Kidney epithelial cell (primary cell): ENCODE measurements around the gene SCN3B. TPM values are rescaled to one million over a fixed set of nuclear protein-coding genes. Genes with fewer than 3 reads are reported as not detected.

Experiments
- DNase-seq: peaks from one replicate; pipeline ENCODE4 v3.0.0-alpha.2; 2010; ENCODE audit warnings: low read depth
- H3K27me3 ChIP-seq: 2 replicates; pipeline ENCODE4 v1.6.0; 2011; ENCODE audit warnings: low read length; ENCODE audit not compliant: control insufficient read depth, insufficient read depth
- H3K36me3 ChIP-seq: 2 replicates; pipeline ENCODE4 v1.5.1; 2011; ENCODE audit warnings: low read length; ENCODE audit not compliant: control insufficient read depth, insufficient read depth
- H3K4me3 ChIP-seq: 2 replicates; pipeline ENCODE4 v1.5.1; 2011; ENCODE audit warnings: low read depth, mild to moderate bottlenecking, control low read depth, low read length
- CTCF ChIP-seq: IDR thresholded peaks from 2 replicates; pipeline ENCODE4 v1.5.1; 2011; ENCODE audit warnings: mild to moderate bottlenecking, moderate library complexity, low read length, control low read depth, inconsistent platforms; ENCODE audit not compliant: insufficient read depth, poor library complexity, severe bottlenecking
- total RNA-seq: library from RNA; depleted of rRNA; stranded (reverse); fragments of >200 nt; gene quantifications from 2 replicates; pipeline ENCODE4 v1.2.3, GENCODE V29; 2015

SCN3B gene
- total RNA-seq, 1 donor from 2014 or later: 2.1 TPM

DNA sequence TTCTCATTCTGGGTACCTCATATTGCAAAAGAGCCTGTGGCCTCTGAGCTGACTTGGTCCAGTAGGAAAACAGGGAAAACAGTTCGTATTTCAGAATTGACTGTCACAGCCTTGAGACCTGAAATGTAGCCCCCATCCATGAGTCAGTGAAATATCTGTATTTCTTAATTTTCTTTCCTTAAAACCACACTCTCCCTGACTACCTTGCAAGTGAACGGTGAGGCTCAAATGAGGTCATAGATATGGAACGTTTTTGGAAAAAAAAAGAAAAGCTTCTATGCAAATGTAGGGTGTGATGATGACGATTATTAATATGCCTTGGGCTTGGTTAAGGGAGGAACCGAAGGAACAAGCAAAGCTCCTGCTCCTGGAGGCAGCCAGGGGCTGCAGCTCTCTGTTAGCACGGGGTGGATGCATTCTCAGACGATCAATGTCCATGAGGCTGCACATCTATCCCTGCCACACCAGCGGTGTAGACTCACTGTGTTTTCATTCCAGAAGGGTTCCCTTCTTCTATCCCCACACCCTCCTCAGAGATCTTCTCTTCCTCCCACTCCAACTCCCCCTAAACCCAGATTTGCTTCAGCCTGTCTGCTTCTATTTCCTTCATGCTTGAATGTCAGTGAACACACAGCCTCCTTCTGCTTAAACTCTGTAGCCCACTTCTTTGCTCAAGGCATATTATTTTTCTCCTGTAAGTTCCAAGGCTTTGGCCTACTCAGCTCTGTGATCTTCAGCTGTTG is 29.2 kb upstream of the SCN3B start:
- no peak for DNase-seq
- TF ChIP-seq CTCF: no peak
- Histone ChIP-seq H3K27me3 (no peaks in the 10 kb centered on the region), H3K4me3 (no peak overlapping the region), H3K36me3 (no peaks in the 10 kb centered on the region)

DNA sequence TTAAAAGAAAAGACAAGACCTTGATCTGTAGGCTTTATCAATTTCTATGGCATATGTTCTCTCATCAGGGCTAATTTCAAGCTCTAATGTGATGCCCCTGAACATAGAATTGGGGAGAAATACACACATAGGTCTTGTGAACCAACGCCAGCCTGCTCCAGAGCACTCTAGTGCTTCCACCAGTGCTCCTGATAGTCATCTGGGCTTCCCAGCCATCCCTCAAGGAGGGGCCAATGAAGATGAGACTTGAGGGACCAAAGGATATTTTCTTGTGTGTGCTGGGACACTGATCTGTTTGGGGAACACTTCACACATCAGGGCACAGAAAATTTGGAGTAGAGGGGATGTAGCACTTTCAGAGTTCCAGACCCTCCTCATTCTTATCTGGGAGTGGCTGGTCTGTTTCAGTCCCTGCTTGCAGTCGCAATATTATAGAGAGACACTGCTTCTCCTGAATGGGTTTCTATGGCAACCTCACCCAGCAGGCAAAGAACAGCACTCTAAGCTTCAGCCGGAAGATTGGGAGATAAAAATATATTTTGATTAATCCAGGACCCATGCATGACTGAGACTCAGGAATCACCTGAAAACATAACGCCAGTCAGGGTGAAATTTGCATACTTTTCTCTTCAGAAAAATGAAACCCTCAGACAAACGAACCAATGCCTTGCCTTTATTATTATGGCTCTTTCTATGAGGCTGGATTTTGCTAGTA is 28.4 kb upstream of the SCN3B start:
- Histone ChIP-seq H3K4me3 (no peak overlapping the region), H3K36me3 (no peaks in the 10 kb centered on the region), H3K27me3 (no peaks in the 10 kb centered on the region)
- TF ChIP-seq CTCF: no peak
- no peak for DNase-seq

GRCh38 chr11:123681030-123681429 is 26.6 kb upstream of the SCN3B start:
- Histone ChIP-seq H3K36me3 (no peaks in the 10 kb centered on the region), H3K4me3 (no peak overlapping the region), H3K27me3 (no peaks in the 10 kb centered on the region)
- DNase-seq: no peak
- TF ChIP-seq CTCF: no peak

DNA sequence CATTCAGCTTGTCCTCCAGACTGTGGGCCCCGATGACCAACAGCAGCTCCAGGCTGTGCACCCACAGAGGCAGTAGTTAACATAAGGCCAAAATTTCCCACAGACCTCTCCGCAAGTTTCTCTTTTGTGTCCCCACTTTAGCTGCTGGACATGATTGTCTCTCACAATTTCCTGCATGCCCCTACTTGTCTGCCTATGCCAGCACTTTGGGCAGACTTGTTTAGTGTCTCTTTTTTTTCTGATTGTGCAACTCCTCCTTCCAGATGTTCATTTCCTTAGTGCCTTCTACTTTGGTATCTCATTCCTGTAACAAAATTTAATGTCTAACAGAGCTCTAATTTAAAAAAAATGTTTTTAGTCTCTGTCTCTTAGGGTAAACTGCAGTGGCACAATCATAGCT is 23.8 kb upstream of the SCN3B start:
- Histone ChIP-seq H3K36me3 (no peaks in the 10 kb centered on the region), H3K4me3 (no peak overlapping the region), H3K27me3 (peaks cover 2% of the 10 kb centered on the region)
- TF ChIP-seq CTCF: no peak
- DNase-seq: no peak

- H3K36me3 ChIP-seq: no peaks in the 10 kb centered on the region
- peaks cover 2% of the 10 kb centered on the region for H3K27me3 ChIP-seq
- no peak overlapping the region for H3K4me3 ChIP-seq
- no peak for TF ChIP-seq CTCF
- DNase-seq: no peak
Measured at GRCh38 chr11:123677510-123677909, 23.1 kb upstream of the SCN3B start.
